Inflammatory macrophage treated with lipopolysaccharide for 4 hours (primary cell): ENCODE data around the gene IRF7.
"Not testable (repeated sequence)": the region's sequence is repeated elsewhere in the genome, so short reads cannot be mapped to it uniquely, and the experiment has no call there.

Source experiments
- DNase-seq: peaks from one replicate; pipeline ENCODE4 v3.0.0-alpha.2; 2020

The IRF7 gene

DNA sequence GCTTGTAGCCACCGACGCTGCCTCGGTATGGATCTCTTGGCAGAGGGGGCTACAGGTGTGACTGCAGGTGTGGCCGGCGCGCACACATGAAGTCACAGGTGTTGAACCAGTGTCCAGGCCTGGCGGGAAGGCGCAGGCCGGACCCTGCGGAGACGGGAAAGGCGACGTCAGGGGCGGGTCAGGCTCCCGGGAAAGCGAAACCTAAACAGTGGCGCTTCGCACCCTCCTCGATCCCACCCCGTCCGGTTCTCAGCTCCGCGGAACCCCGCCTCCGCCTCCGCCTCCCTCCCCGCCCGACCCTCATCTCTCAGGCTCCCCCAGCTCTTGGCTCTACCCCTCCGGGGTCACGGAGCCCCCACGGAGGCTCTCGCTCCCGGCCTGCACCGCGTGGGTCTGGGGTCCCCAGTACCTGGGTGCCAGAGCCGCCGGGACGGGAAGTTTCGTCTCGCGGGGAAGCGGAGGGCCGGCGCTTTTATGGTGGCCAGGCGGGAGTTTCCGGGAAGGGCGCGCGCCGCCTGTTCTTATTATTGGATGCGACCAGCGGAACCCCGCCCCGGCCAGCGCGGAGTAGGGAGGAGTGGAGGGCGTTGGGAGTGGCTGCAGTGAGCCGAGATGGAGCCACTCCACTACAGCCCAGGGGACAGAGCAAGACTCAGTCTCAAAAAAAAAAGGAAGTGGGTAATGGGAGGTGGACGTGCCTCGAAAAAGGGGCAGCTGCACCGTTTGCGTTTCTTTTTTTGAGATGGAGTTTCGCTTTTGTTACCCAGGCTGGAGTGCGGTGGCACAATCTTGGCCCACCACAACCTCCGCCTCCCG lies at the start of gene IRF7:
IRF7 (minus strand) TSS at position 447 of the 816 bp plus-strand sequence. CDS start 586 bp downstream, outside the sequence.
- DNase-seq: peak; percentile 99

DNA sequence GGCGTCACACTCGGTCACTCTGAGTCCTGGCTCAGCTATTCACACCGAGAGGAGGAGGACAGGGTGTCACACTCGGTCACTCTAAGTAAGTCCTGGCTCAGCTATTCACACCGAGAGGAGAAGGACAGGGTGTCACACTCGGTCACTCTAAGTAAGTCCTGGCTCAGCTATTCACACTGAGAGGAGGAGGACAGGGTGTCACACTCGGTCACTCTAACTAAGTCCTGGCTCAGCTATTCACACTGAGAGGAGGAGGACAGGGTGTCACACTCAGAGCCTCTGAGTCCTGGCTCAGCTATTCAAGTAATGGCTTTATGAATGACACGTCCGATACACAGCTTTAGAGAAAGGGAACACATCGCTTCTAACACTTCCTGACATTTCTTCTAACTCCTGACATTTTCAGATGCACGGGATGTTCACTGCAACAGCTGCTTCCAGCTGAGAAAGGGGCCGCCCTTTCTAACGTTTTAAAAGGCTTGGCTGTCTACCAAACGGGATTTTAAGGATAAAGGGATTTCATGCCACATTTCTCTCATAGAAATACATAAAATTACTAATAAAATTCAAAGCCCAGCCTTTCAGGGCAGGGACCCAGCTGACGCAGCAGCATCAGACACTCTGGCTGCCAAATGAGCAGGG lies 49.4 kb upstream of the IRF7 start:
- no peak for DNase-seq

DNA sequence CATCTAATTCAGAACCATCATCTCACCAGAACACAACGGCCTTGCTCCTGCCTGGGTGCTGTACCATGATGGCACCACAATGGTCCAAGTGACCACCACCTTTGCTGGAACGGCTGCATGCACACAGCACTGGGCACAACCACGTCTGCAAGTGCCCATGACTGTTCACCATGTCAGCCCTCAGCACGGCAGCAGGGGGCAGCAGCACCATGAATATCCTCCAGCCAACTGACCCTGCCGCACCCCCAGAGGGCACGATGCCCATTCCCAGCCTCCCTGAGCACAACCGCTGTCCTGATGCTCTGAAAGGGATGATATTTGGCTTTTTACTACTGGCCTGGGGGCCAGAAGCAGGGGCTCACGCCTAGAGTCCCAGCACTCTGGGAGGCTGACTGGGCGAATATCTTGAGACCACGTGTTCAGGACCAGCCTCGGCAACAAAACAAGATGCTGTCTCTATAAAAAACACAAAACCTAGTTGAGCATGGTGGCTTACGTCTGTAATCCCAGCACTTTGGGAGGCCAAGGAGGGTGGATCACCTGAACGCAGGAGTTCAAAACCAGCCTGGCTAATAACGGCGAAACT lies 47.0 kb upstream of the IRF7 start:
- peak; percentile 48 for DNase-seq

DNA sequence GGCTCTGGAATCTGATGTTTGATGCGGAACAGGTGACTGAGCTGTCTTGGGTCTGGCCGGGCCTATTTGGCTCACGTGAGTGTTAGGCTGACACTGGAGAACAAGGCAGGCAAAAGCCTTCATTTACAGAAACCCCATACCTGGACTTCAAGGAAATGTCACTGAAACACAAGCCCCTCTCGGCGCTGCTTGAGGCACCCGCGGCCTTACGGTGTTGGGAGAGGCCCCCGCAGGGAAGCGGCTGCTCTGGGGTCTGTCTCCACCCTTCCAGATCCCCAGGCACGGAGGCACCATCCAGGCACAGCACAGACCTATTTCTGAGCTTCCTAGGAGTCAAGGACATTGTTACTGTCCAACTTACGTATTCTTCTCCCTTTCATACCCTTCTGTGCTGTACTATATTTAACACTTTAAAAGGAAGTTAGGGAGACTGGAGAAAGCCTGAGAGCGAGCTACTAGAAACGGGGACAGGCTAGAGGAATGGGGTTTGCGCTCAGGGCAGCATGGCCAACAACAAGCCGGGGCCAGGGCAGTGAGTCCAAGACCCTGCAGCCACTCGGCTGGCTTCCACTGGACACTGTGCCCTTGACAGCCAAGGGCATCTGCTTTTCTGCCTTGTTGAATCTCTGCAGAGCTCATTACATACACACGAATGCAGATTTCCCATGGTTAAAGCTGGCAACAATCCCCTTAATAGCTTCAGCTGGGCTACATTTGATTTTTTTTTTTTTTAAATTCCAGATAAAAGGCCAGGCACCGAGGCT lies 45.1 kb upstream of the IRF7 start:
- no peak for DNase-seq

DNA sequence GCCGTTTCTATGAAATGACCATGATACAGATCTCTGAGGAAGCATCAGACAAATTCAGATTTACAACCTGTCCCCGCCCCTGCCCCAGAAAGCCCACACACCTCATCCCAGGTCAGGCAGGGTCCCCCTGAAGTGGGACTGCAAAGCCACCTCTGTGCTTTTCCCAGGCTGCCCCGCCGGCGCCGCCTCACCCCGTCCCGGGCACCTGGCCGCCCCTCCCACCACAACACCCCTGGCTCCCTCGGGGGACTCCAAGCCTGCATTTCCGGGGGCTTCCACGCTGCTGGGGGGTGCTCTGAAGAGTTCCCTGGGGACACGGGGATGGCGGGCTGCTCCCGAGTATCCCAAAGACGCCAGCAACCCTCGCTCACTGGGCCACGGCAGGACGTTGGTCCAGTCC lies 44.5 kb upstream of the IRF7 start:
- no peak for DNase-seq

DNA sequence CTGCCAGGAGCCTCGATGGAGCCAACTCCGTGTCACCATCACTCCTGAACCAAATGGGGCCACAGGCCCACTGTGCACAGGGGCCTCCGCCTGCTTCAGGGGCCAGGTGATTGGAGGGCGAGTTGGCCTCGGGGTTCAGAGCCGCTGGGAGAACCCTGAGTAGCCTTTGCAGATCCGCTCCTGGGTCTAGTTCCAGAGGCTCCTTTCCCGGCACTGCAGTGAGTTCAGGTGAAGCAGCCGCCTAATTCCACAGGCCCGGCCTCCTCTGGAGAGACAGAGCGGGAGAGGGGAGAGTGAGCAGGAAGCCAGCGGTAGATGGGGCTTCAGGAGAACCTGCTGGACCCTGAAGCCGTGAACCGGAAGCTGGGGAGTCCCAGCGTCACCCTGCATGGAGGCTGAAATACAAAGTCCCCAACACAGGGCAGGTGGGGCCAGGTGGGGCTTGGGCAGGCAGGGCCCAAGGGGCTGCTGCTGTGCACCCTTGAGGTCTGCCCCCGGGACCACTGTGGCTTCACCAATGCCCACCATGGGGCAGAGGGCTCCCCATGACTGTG lies 43.9 kb upstream of the IRF7 start:
- no peak for DNase-seq

DNA sequence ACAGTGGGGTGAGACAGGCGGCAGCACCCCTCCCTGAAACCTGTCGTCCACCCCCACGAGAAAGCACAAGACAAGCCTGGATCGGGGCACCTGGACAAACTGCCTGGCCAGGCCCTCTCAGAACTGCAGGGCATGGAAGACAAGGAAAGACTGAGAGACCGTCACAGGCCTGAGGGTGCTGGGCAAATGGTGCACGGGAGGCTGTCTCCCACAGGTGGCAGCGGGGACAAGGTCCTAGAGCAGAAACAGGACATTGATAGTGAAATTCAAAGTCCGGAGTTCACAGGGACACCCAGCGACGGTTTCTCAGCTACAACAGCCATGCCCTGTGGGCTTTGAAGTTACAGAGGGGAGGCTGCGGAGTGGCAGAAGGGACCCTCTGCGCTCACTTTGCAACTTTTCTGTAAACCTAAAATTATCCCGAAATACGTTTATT lies 42.0 kb upstream of the IRF7 start:
- DNase-seq: no peak

DNA sequence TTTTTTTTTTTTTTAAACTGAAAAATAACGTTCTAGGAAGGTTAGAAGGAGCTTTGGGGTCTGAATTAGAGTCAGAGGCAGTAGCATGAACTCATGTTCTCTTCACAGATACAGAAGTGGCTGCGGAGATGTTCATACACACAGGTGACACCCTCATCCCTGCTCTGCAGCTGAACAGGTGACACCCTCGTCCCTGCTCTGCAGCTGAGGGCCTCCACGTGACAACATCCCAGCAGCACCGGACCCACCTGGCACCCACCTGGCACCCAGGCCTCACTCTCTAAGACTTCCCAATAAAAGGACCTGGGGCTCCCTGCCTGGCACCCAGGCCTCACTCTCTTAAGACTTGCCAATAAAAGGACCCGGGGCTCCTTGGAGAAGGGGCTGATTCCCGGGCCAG lies 41.1 kb upstream of the IRF7 start:
- no peak for DNase-seq

DNA sequence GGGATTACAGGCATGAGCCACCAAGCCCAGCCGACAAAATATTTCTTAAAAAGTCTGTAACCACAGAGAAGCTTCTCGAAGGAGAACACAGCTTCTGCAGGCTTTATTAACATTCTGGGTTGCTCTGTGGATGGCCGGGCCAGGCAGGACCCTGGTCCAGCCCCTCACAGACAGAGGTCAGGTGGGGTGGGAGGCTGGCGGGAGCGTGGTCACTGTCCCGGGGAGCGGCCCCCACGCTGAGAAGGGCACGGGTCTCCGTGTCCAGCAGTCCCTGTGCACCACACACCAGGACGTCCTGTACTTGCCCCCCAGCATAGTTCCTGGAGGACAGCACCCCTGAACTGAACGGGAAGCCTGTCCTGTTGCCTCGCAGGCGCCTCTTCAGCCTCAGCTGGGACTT lies 40.7 kb upstream of the IRF7 start:
- DNase-seq: no peak

DNA sequence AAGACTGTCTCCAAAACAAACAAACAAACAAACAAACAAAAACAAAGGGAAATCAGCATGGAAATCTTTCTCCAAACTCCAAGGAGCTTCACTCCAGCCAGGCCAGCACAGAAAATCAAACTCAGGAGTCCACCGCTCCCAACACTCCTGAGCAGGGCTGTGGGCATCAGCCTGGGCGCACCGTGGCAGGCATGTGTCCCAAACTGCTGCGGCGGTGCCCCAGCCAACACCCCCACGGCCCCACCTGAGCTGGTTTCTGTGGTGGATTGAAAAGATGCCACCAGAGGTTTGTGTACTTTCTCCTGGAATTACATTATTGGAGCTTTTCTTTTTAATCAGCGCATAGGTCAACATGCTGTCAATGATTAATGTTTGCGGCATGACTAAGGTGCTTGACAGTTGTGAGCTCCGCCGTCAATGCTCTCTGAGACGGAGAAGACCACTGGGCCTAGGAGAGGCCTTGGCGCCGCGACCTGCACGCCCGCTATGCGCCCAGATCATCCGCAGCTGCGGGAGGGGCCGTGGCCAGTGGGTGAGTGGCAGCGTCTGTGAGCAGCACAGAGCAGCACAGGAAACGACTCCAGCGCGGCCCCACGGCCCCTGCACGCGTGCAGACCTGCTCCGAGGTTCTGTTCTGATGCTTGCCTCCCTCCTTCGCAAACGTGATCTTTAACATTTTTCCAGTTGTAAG lies 39.4 kb upstream of the IRF7 start:
- DNase-seq: no peak

DNA sequence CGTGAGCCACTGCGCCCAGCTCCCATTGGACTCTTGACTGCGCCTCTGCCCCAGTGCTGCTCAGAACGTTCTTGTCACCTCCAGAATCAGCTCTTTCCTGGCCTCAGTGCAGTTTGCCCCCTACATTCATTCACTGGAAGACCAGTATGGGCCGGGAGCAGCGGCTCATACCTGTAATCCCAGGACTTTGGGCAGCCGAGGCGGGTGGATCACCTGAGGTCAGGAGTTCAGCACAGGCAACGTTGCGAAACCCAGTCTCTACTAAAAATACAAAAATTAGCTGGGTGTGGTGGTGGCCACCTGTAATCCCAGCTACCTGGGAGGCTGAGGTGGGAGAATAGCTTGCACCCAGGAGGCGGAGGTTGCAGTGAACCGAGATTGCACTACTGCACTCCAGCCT lies 38.7 kb upstream of the IRF7 start:
- not testable (repeated sequence) for DNase-seq

DNA sequence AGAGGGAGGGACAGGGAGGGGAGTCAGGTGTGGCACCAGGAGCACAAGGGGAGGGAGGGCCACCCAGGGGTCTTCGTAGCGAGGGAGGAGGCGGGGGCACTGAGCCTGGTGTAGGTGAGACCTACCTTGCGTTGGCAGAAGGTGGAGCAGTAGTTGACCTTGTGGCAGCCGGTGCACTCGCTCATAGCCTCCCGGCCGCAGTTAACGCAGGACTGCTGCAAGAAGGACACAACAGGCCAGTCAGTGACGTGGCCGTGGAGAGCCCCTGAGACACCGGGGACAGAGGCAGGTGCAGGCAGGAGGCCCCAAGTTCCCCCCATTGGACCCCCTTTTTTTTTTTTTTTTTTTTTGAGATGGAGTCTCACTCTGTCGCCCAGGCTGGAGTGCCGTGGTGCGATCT lies 38.1 kb upstream of the IRF7 start:
- DNase-seq: no peak

DNA sequence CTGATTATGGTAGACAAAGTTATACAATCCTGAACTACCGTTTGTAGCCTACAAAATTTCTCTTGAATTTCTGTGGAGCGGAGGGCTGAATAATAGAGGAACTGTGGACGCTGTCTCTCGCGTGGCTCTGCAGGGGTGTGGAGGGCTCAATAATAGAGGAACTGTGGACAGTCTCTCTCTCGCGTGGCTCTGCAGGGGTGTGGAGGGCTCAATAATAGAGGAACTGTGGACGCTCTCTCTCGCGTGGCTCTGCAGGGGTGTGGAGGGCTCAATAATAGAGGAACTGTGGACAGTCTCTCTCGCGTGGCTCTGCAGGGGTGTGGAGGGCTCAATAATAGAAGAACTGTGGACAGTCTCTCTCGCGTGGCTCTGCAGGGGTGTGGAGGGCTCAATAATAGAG lies 37.4 kb upstream of the IRF7 start:
- DNase-seq: peak; percentile 29

DNA sequence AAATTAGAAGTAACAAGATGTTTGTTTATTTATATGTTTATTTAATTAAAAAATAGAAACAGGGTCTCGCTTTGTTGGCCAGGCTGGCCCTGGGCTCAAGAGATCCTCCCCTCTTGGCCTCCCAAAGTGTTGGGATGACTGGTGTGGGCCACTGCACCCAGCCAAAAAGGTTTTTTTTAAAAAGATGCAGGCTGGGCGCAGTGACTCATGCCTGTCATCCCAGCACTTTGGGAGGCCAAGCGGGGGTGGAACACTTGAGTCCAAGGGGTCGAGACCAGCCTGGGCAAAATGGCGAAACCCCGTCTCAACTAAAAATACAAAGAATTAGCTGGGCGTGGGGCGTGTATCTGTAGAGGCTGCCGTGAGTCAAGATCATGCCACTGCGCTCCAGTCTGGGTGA lies 34.7 kb upstream of the IRF7 start:
- no peak for DNase-seq

DNA sequence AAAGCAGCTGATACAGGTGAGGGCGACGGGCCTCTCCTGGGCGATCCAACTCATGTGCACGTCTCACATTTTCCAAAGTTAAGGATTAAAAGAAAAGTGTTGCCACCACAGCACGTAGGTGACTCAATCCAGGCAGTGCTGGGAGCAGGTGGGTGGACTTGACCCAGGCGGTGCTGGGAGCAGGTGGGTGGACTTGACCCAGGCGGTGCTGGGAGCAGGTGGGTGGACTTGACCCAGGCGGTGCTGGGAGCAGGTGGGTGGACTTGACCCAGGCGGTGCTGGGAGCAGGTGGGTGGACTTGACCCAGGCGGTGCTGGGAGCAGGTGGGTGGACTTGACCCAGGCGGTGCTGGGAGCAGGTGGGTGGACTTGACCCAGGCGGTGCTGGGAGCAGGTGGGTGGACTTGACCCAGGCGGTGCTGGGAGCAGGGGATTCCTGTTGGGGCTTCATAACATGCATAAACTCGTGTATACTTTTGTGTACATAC lies 32.0 kb upstream of the IRF7 start:
- DNase-seq: not testable (repeated sequence)

DNA sequence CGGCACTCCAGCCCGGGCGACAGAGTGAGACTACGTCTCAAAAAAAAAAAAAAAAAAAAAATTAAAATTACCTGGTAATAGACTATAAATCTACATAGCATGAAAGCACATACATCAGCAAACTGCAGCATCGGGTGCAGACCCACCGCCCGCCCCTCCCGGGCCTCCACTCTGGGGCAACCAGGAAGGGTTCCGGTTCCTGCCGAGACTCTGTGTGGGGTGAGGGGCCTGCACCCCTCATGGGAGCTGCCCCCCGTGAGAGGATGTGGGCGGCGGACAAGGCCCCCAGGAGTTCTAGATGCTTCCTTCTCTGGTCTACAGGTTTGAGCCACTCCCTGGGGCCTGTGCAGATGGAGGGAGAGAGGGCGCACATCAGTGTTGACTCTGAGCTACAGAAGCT lies 30.5 kb upstream of the IRF7 start:
- no peak for DNase-seq

DNA sequence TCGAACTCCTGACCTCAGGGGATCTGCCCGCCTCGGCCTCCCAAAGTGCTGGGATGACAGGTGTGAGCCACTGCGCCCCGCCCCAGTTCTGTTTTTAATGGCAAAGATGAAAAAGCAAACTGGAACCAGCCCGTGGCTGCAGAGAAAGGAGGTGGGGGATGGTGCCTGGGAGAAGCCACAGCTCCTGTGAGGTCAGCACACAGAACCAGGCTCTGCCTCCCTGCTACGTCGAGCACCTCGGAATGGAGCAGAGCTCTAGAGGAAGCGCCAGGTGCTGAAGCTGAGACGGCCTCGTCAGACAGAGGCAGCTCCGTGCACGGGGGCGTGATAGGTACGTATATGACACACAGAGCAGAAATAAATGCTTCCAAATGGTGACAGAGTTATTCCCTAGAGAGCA lies 29.8 kb upstream of the IRF7 start:
- no peak for DNase-seq

DNA sequence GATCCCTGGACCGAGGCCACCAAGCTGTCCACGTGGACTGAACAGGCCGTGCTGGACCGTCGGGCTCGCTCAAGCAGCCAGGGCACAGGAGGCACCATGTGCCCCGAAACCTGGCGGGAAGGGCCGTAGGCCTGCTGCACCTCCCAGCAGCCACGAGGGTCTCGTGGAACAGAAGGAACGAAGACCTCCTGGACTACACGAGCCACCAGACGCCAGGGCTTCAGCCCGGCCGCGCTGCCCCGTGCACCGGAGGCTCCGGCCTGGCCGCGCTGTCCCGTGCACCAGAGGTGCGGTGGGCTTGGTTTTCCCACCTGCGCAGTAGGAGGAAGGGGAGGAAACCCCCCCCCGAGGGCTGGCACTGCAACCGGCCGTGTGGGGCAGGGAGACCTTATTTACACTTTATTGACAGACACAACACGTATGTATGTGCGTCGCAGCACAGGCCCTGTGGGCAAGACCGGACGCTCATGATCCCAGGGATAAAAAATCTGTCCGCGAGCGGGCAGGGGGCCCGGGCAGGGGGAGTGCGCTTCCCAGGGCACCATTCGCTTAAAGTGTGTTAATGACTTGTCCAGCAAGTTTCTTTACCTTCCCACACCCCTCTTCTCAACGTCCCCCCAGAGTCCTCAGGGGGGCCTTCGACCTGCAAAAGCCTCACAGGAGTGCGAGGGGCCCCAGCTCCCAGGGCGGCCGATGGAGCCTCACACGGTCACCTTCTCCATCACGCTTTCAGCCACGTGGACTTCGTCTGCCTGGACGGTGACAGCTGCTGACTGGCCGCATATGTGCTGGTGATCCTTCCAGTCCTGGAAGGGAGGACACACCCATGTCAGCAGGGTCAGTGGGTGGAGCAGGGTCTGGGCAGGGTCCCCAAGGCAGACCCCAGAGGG lies 28.3 kb upstream of the IRF7 start:
- no peak for DNase-seq

DNA sequence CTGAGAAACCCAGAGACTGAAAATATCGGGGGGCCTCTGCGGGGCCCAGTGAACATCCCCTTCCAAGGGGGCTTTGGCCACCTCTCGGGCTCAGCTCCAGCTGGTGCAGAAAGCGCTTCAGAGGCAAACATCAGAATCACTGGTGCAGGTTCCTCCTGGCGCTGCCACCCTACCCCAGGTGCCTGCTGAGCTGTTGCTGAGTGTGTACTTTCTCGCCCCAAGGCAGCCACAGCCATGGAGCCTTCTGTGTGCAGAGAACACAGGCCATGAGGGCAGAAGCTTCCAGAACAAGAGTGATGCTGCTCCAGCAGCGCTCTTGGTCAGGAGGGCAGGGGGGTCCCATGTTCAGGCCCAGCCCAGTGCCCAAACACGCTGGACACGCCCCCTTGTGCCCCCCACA lies 27.6 kb upstream of the IRF7 start:
- DNase-seq: no peak

DNA sequence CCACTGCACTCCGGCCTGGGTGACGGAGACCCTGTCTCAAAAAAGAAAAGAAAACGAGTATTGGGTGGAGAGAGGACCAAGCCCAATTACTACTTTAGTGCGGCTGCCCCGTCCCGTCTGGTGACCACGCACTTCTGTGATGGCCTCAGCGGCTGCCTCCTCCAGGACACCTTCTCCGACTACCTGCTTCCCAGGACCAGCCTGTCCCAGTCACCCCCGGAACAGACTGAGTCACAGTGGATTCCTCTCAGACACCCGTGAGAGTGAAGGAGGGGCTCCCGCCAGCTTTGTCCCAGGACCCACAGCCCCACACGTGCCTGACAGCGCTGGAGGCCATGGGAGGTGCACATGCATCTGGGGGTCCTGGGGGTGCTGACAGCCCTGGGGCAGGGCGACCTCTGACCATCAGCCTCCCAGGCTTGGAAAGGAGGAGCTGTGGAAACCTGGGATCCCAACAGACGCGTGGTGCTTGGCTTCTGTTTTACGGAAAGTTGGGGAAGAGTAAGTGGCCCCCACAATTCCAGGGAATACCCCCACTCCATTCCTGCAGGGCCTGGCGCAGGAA lies 26.1 kb upstream of the IRF7 start:
- no peak for DNase-seq
